Nephron progenitor cell (in vitro differentiated cells): ENCODE data around the gene PRUNE2.

Experiments
- DNase-seq: peaks from one replicate; pipeline ENCODE4 v3.0.0; 2021
- H3K27ac Mint-ChIP-seq: 2 replicates; pipeline ENCODE4 v1.8.0; 2021; ENCODE audit warnings: mild to moderate bottlenecking, moderate library complexity, mixed read lengths
- H3K27me3 Mint-ChIP-seq: 2 replicates; pipeline ENCODE4 v1.8.0; 2021; ENCODE audit warnings: mild to moderate bottlenecking, low read depth, mixed read lengths; ENCODE audit not compliant: poor library complexity
- H3K36me3 Mint-ChIP-seq: 2 replicates; pipeline ENCODE4 v1.8.0; 2021; ENCODE audit warnings: low read depth, mixed read lengths
- H3K4me1 Mint-ChIP-seq: 2 replicates; pipeline ENCODE4 v1.8.0; 2021; ENCODE audit warnings: mixed read lengths
- H3K4me3 Mint-ChIP-seq: 2 replicates; pipeline ENCODE4 v1.8.0; 2021; ENCODE audit warnings: mild to moderate bottlenecking, moderate library complexity, mixed read lengths
- H3K9me3 Mint-ChIP-seq: 2 replicates; pipeline ENCODE4 v1.8.0; 2021; ENCODE audit warnings: mild to moderate bottlenecking, moderate library complexity, mixed read lengths
- CTCF ChIP-seq: fragments of 200-600 bp; sonication (generic); IDR thresholded peaks from 2 replicates; pipeline ENCODE4 v1.5.0; 2021; ENCODE audit warnings: antibody characterized with exemption

PRUNE2 gene

DNA sequence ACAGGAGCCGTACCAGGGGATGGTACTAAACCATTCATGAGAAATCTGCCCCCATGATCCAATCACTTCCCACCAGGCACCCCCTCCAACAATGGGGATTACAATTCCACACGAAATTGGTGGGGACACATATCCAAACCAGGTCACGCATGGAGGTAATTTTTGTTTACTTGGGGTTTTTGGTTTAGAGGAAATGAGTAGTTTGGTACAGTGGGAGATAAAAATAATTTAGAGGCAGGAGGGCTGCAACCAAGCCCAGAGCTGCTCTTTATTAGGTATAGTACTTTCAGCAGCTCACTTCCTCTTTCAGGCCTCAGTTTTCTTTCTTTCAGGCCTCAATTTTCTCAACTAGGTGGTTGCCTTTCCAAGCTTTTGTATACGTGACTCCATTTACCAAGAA is 23.2 kb downstream of the PRUNE2 start:
- H3K9me3 Mint-ChIP-seq, result no peaks in the 10 kb centered on the region
- DNase-seq, result no peak
- no peak overlapping the region for H3K4me3 Mint-ChIP-seq
- H3K27ac Mint-ChIP-seq, result no peak overlapping the region
- H3K27me3 Mint-ChIP-seq, result no peaks in the 10 kb centered on the region
- TF ChIP-seq CTCF, result no peak
- peaks cover 4% of the 10 kb centered on the region for H3K4me1 Mint-ChIP-seq
- no peaks in the 10 kb centered on the region for H3K36me3 Mint-ChIP-seq

DNA sequence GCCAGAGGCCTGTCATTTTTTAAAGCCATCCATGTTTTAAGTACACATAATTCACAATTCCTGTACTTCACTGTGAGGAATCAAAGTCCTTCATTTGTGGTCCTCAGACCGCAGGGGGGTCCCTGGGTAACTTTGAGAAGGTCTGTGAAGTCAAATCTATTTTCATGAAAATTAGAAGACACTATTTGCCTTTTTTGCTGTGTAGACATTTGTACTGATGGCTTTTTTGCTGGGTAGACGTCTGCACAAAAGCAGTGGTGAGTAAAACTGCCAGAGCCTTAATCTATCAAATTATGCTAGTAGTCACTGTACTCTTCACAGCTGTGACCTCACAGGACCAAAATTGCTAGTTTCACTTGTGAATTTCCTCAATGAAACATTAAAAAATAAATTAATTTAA is 25.7 kb downstream of the PRUNE2 start:
- Mint-ChIP-seq H3K36me3 (no peaks in the 10 kb centered on the region), H3K9me3 (no peaks in the 10 kb centered on the region), H3K27ac (no peak overlapping the region), H3K27me3 (peaks cover 3% of the 10 kb centered on the region), H3K4me3 (no peak overlapping the region), H3K4me1 (no peaks in the 10 kb centered on the region)
- DNase-seq, result no peak
- TF ChIP-seq CTCF, result no peak

- no peak overlapping the region for H3K4me3 Mint-ChIP-seq
- no peak for DNase-seq
- no peaks in the 10 kb centered on the region for H3K36me3 Mint-ChIP-seq
- H3K9me3 Mint-ChIP-seq, result no peaks in the 10 kb centered on the region
- TF ChIP-seq CTCF, result no peak
- H3K4me1 Mint-ChIP-seq, result no peaks in the 10 kb centered on the region
- no peak overlapping the region for H3K27ac Mint-ChIP-seq
- peaks cover 4% of the 10 kb centered on the region for H3K27me3 Mint-ChIP-seq
These were observed 27.0 kb downstream of the PRUNE2 start for GRCh38 chr9:76878933-76879332.

GRCh38 chr9:76877961-76878360 is 28.0 kb downstream of the PRUNE2 start:
- H3K27ac Mint-ChIP-seq, result no peak overlapping the region
- H3K9me3 Mint-ChIP-seq, result no peaks in the 10 kb centered on the region
- H3K27me3 Mint-ChIP-seq, result peaks cover 11% of the 10 kb centered on the region
- peaks cover 6% of the 10 kb centered on the region for H3K4me1 Mint-ChIP-seq
- no peak overlapping the region for H3K4me3 Mint-ChIP-seq
- DNase-seq, result no peak
- no peaks in the 10 kb centered on the region for H3K36me3 Mint-ChIP-seq
- no peak for TF ChIP-seq CTCF

GRCh38 chr9:76876098-76876497 is 29.8 kb downstream of the PRUNE2 start:
- no peak for TF ChIP-seq CTCF
- Mint-ChIP-seq H3K9me3 (no peaks in the 10 kb centered on the region), H3K36me3 (no peaks in the 10 kb centered on the region), H3K27ac (no peak overlapping the region), H3K4me3 (no peak overlapping the region), H3K4me1 (peaks cover 6% of the 10 kb centered on the region), H3K27me3 (peaks cover 11% of the 10 kb centered on the region)
- DNase-seq, result no peak

GRCh38 chr9:76873821-76874220 is 32.1 kb downstream of the PRUNE2 start:
- Mint-ChIP-seq H3K36me3 (no peaks in the 10 kb centered on the region), H3K9me3 (no peaks in the 10 kb centered on the region), H3K27me3 (peaks cover 11% of the 10 kb centered on the region), H3K4me1 (peaks cover 13% of the 10 kb centered on the region), H3K27ac (no peak overlapping the region), H3K4me3 (no peak overlapping the region)
- no peak for TF ChIP-seq CTCF
- DNase-seq, result no peak
